ENCODE results near the gene ATP6V1B1. TPM values are rescaled to one million over a fixed set of nuclear protein-coding genes. Genes with fewer than 3 reads are reported as not detected.

Gene ATP6V1B1
- total and polyA plus RNA-seq, 2 donors (not counting 1 experiment from before 2014, with no cell fraction given) = 1.0 to 2.1 TPM

DNA sequence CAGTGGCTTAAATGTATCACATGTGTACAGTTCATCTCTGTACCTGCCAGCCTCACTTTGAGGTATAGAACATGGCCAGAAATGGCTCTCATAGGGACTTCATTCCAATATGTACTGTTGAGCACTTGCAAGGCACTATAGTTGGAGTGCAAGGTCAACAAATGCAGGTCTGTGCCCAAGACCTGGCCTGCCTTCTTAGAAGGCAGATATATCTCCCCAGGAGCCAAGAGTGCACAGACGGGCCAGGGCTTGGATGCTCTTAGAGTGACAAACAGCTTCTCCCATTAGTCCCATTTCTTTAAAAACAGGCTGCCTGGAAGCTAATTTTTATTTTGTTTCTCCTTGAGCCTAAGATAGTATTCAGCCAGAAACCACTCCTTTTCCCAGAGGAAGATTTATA is 51.7 kb downstream of the ATP6V1B1 start:
- peaks cover 2% of the 10 kb centered on the region for H3K79me2 ChIP-seq (ENCODE audit: control insufficient read depth, insufficient read depth, low read length)
- H4K20me1 ChIP-seq (ENCODE audit: control insufficient read depth, extremely low read depth, insufficient read depth, low read length) = no peaks in the 10 kb centered on the region
- no peak overlapping the region for H3K4me2 ChIP-seq (ENCODE audit: extremely low read depth, insufficient read depth, low read length)
- H3K9me3 ChIP-seq (ENCODE audit: control insufficient read depth, insufficient read depth, low read depth, low read length) = no peaks in the 10 kb centered on the region
- no peak for DNase-seq (ENCODE audit: low read depth in 2 of 2)
- H2AFZ ChIP-seq (ENCODE audit: low read length) = no peak overlapping the region
- no peaks in the 10 kb centered on the region for H3K4me1 ChIP-seq (ENCODE audit: control insufficient read depth, extremely low read depth, insufficient read depth, low read length)
- no peak overlapping the region for H3K4me3 ChIP-seq (replicated peaks in 1 of 4; ENCODE audit: control extremely low read depth in 1 of 4, insufficient read depth in 1 of 4, low read depth in 3 of 4, low read length in 4 of 4)
- H3K27me3 ChIP-seq (ENCODE audit: control insufficient read depth, insufficient read depth, low read length) = no peaks in the 10 kb centered on the region
- H3K27ac ChIP-seq (ENCODE audit: insufficient read depth, low read length) = no peak overlapping the region
- H3K36me3 ChIP-seq (ENCODE audit: control insufficient read depth, insufficient read depth, low read length) = peaks cover 12% of the 10 kb centered on the region
- no peak overlapping the region for H3K9ac ChIP-seq (ENCODE audit: insufficient read depth, low read length)
- TF ChIP-seq, protein P1, sequence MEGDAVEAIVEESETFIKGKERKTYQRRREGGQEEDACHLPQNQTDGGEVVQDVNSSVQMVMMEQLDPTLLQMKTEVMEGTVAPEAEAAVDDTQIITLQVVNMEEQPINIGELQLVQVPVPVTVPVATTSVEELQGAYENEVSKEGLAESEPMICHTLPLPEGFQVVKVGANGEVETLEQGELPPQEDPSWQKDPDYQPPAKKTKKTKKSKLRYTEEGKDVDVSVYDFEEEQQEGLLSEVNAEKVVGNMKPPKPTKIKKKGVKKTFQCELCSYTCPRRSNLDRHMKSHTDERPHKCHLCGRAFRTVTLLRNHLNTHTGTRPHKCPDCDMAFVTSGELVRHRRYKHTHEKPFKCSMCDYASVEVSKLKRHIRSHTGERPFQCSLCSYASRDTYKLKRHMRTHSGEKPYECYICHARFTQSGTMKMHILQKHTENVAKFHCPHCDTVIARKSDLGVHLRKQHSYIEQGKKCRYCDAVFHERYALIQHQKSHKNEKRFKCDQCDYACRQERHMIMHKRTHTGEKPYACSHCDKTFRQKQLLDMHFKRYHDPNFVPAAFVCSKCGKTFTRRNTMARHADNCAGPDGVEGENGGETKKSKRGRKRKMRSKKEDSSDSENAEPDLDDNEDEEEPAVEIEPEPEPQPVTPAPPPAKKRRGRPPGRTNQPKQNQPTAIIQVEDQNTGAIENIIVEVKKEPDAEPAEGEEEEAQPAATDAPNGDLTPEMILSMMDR (conservative IDR thresholded peaks at IDR 0.05 in 1 of 2, IDR thresholded peaks at IDR 0.05 in 1 of 2; ENCODE audit: low read depth in 1 of 2, low read length in 2 of 2) = no peak
- TF ChIP-seq EZH2 (IDR thresholded peaks at IDR 0.05; ENCODE audit: low read length, missing control alignments) = no peak

DNA sequence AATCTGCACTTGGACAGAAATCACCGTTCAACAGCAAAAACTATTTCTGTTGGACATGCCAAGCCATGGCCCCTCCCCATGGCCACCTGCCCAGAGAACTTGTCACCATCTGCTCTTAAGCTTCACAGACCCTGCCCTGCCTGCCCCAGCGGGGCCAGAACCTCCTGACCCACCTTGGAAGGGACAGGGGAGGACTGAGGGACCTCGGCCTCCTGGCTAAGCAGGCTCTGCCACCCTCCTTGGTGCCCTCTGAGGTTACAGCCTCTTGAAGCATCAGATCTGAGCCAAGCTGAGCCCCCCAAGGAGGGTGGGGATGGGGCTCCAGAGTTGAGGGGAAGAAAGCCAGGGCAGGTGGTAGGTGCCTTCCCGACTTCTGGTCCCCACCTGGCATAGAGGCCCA is 52.5 kb downstream of the ATP6V1B1 start:
- H3K9me3 ChIP-seq (ENCODE audit: control insufficient read depth, insufficient read depth, low read depth, low read length) = no peaks in the 10 kb centered on the region
- H3K4me2 ChIP-seq (ENCODE audit: extremely low read depth, insufficient read depth, low read length) = no peak overlapping the region
- peaks cover 12% of the 10 kb centered on the region for H3K36me3 ChIP-seq (ENCODE audit: control insufficient read depth, insufficient read depth, low read length)
- H4K20me1 ChIP-seq (ENCODE audit: control insufficient read depth, extremely low read depth, insufficient read depth, low read length) = no peaks in the 10 kb centered on the region
- no peaks in the 10 kb centered on the region for H3K4me1 ChIP-seq (ENCODE audit: control insufficient read depth, extremely low read depth, insufficient read depth, low read length)
- H3K4me3 ChIP-seq (replicated peaks in 1 of 4; ENCODE audit: control extremely low read depth in 1 of 4, insufficient read depth in 1 of 4, low read depth in 3 of 4, low read length in 4 of 4) = no peak overlapping the region
- H2AFZ ChIP-seq (ENCODE audit: low read length) = no peak overlapping the region
- peaks cover 6% of the 10 kb centered on the region for H3K79me2 ChIP-seq (ENCODE audit: control insufficient read depth, insufficient read depth, low read length)
- TF ChIP-seq, protein P1 (conservative IDR thresholded peaks at IDR 0.05 in 1 of 2, IDR thresholded peaks at IDR 0.05 in 1 of 2; ENCODE audit: low read depth in 1 of 2, low read length in 2 of 2) = no peak
- TF ChIP-seq EZH2 (IDR thresholded peaks at IDR 0.05; ENCODE audit: low read length, missing control alignments) = no peak
- H3K27me3 ChIP-seq (ENCODE audit: control insufficient read depth, insufficient read depth, low read length) = no peaks in the 10 kb centered on the region
- DNase-seq (ENCODE audit: low read depth in 2 of 2) = no peak
- no peak overlapping the region for H3K27ac ChIP-seq (ENCODE audit: insufficient read depth, low read length)
- no peak overlapping the region for H3K9ac ChIP-seq (ENCODE audit: insufficient read depth, low read length)

DNA sequence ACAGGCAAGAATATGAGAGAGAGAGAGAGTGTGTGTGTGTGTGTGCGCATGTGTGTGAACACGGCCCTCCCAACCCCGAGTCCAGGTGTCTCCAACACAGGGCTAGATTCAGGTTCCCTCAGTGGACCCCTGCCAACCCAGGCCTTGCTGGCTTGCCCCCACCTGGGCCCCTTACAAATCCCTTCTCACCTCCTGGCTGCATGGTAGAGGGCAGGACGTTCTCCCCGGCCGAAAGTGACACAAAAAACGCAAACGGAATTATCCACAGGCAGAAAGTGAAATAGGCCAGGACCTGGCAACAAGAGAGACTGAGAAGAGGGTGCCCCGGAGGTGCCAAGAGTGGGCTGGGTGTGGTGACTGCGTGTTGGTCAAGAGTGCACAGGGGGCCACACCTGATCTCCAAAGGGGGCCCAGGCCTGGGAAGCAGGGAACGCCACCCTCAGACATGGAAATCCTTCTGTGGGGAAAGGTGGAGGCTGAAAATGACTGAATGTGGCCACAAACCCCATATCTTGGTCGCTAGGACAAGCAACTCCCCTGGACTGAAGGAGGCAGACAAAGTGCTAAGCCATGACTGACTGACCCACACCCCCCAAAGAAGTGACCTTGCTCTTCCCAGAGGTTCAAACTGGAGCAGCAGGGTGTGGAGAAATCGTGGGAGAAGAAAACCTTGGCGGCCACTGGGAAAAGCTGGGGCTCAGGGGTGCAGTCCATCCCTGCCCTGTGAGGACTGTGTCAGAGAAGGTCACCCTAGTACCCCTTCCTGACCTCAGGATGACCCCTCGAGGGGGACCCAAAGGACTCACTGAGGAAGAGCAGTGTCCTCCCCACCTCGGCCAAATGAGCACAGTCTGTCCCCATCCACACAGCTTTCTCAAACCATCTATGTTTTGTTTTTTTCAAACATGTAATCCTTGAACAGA is 53.3 kb downstream of the ATP6V1B1 start:
- no peak for DNase-seq (ENCODE audit: low read depth in 2 of 2)

More for the DNA sequence above, 53.3 kb downstream of the ATP6V1B1 start:
- no peak for TF ChIP-seq EZH2 (IDR thresholded peaks at IDR 0.05; ENCODE audit: low read length, missing control alignments)
- TF ChIP-seq, protein P1 (conservative IDR thresholded peaks at IDR 0.05 in 1 of 2, IDR thresholded peaks at IDR 0.05 in 1 of 2; ENCODE audit: low read depth in 1 of 2, low read length in 2 of 2) = no peak
- H2AFZ ChIP-seq (ENCODE audit: low read length) = no peak overlapping the region
- peaks cover 3% of the 10 kb centered on the region for H3K4me1 ChIP-seq (ENCODE audit: control insufficient read depth, extremely low read depth, insufficient read depth, low read length)
- no peak overlapping the region for H3K4me2 ChIP-seq (ENCODE audit: extremely low read depth, insufficient read depth, low read length)
- H3K79me2 ChIP-seq (ENCODE audit: control insufficient read depth, insufficient read depth, low read length) = peaks cover 14% of the 10 kb centered on the region
- no peak overlapping the region for H3K9ac ChIP-seq (ENCODE audit: insufficient read depth, low read length)
- H4K20me1 ChIP-seq (ENCODE audit: control insufficient read depth, extremely low read depth, insufficient read depth, low read length) = no peaks in the 10 kb centered on the region
- H3K4me3 ChIP-seq (replicated peaks in 1 of 4; ENCODE audit: control extremely low read depth in 1 of 4, insufficient read depth in 1 of 4, low read depth in 3 of 4, low read length in 4 of 4) = no peak overlapping the region
- no peak overlapping the region for H3K27ac ChIP-seq (ENCODE audit: insufficient read depth, low read length)
- H3K36me3 ChIP-seq (ENCODE audit: control insufficient read depth, insufficient read depth, low read length) = peaks cover 12% of the 10 kb centered on the region
- no peaks in the 10 kb centered on the region for H3K9me3 ChIP-seq (ENCODE audit: control insufficient read depth, insufficient read depth, low read depth, low read length)
- H3K27me3 ChIP-seq (ENCODE audit: control insufficient read depth, insufficient read depth, low read length) = no peaks in the 10 kb centered on the region

All from fibroblast of lung (primary cell).